Left cardiac atrium (tissue), 4 donors: ENCODE data around the gene RMDN2. TPM values are rescaled to one million over a fixed set of nuclear protein-coding genes. Genes with fewer than 3 reads are reported as not detected.
A peak's percentile ranks its signal among the peaks of the same experiment; 100 is the strongest.

Experiments used
- ATAC-seq, 2 donors: fragments of 200-7000 bp; cut with Tn5 transposase; one replicate each; pipeline ENCODE4 v1.9.1; 2020; ENCODE audit warnings: mild to moderate bottlenecking in 2 of 2, moderate library complexity in 2 of 2
- DNase-seq: peaks from one replicate; pipeline ENCODE4 v3.0.0-alpha.2; 2020
- intact Hi-C, 2 donors: fragments of 100-400 bp; cut with DNase I; formaldehyde crosslinking; loops; one replicate each; pipeline versions ENCODE4 v1.14.1 to v1.15.1; 2022 to 2023
- long read RNA-seq: library from polyadenylated mRNA; unstranded; transcript quantifications from one replicate; pipeline ENCODE4 v2.0.0, GENCODE V29; 2021
- total RNA-seq, 2 donors: library from RNA; stranded (reverse); fragmentation: NEBNext Ultra II Directional; extraction: Animal tissue kit (Norgen Biotek cat#: 25700); gene quantifications; one replicate each; pipeline ENCODE4 v1.2.1, GENCODE V29; 2021
- donor health status: DM: no; HTN: yes; CAD: no.
- donor health status: DM: no; HTN: yes; CAD: no; lungs with severe emphysema.
- donor health status: DM: yes; HTN: yes; CAD: no.
- donor health status: Dilated cardiomyopathy.

The RMDN2 gene
- 1 to 10 TPM; 4.6 to 5.8 TPM for total RNA-seq
- long read RNA-seq, partial matches to known transcripts, result 0 of 1 reads
- long read RNA-seq, other reads (novel, unspliced or antisense), result 0 of 1 reads

- DNase-seq, result peak; percentile 94
- ATAC-seq, result peak; percentile 98 to 99
- intact Hi-C loops, result no loop called here
These were observed at the start of gene RMDN2 for GRCh38 chr2:37925063-37925897. Gene RMDN2, plus strand, starts transcription at chr2:37925287. Its CDS starts 3,991 bp downstream, at chr2:37929278.

- ATAC-seq, result peak in 1 of 2 donors; percentile 5
- intact Hi-C loops, result loop anchor here (5.0 to 10.0 kb wide), 5 partner anchors 43 to 483 kb away; no protein-coding TSS in a partner anchor
- DNase-seq, result no peak
These were observed 49.6 kb upstream of the RMDN2 start for GRCh38 chr2:37875403-37875906.

- DNase-seq (no peak), ATAC-seq (no peak)
- intact Hi-C loops, result loop anchor here (2.0 to 10.0 kb wide), 6 partner anchors 44 to 484 kb away; no protein-coding TSS in a partner anchor
These were observed 48.9 kb upstream of the RMDN2 start for GRCh38 chr2:37876227-37876626.

GRCh38 chr2:37877457-37878315 lies 47.4 kb upstream of the RMDN2 start:
- ATAC-seq (peak; percentile 68 to 77), DNase-seq (no peak)
- intact Hi-C loops, result loop anchor here (2.0 to 10.0 kb wide), 6 partner anchors 45 to 485 kb away; no protein-coding TSS in a partner anchor

GRCh38 chr2:37878536-37878935 lies 46.6 kb upstream of the RMDN2 start:
- DNase-seq (no peak), ATAC-seq (no peak)
- intact Hi-C loops, result loop anchor here (5.0 to 10.0 kb wide), 5 partner anchors 46 to 486 kb away; no protein-coding TSS in a partner anchor

- ATAC-seq, result no peak
These were observed 44.5 kb upstream of the RMDN2 start for GRCh38 chr2:37880551-37880950.

GRCh38 chr2:37881397-37881796 lies 43.7 kb upstream of the RMDN2 start:
- ATAC-seq, result no peak
- DNase-seq, result no peak
- intact Hi-C loops, result no loop called here

More at GRCh38 chr2:37880551-37880950, 44.5 kb upstream of the RMDN2 start:
- DNase-seq, result no peak
- intact Hi-C loops, result no loop called here

- DNase-seq (no peak), ATAC-seq (no peak)
- intact Hi-C loops, result no loop called here
These were observed 43.1 kb upstream of the RMDN2 start for GRCh38 chr2:37882036-37882435.

- DNase-seq (no peak), ATAC-seq (no peak)
- intact Hi-C loops, result no loop called here
These were observed 41.6 kb upstream of the RMDN2 start for GRCh38 chr2:37883518-37883917.

GRCh38 chr2:37885329-37885993 lies 39.6 kb upstream of the RMDN2 start:
- no peak for DNase-seq
- intact Hi-C loops, result no loop called here
- no peak for ATAC-seq

- intact Hi-C loops, result no loop called here
- no peak for ATAC-seq
These were observed 38.3 kb upstream of the RMDN2 start for GRCh38 chr2:37886745-37887144.

GRCh38 chr2:37887286-37887685 lies 37.8 kb upstream of the RMDN2 start:
- intact Hi-C loops, result no loop called here
- DNase-seq, result no peak
- ATAC-seq, result no peak

More at GRCh38 chr2:37886745-37887144, 38.3 kb upstream of the RMDN2 start:
- no peak for DNase-seq

- DNase-seq (peak; percentile 73), ATAC-seq (peak; percentile 86 to 87)
- intact Hi-C loops, result loop anchor here in 1 of 2 donors (10.0 kb wide), 1 partner anchor 384 kb away; no protein-coding TSS in a partner anchor
These were observed 34.1 kb upstream of the RMDN2 start for GRCh38 chr2:37890893-37891495.

- DNase-seq (no peak), ATAC-seq (no peak)
- intact Hi-C loops, result loop anchor here in 1 of 2 donors (10.0 kb wide), 1 partner anchor 383 kb away; no protein-coding TSS in a partner anchor
These were observed 33.1 kb upstream of the RMDN2 start for GRCh38 chr2:37891846-37892435.

GRCh38 chr2:37892436-37893114 lies 32.5 kb upstream of the RMDN2 start:
- ATAC-seq, result peak in 1 of 2 donors; percentile 8
- intact Hi-C loops, result loop anchor here in 1 of 2 donors (10.0 kb wide), 1 partner anchor 382 kb away; no protein-coding TSS in a partner anchor
- DNase-seq, result no peak

- intact Hi-C loops, result loop anchor here in 1 of 2 donors (10.0 kb wide), 1 partner anchor 381 kb away; no protein-coding TSS in a partner anchor
- DNase-seq (no peak), ATAC-seq (no peak)
These were observed 31.8 kb upstream of the RMDN2 start for GRCh38 chr2:37893327-37893726.

GRCh38 chr2:37894047-37894446 lies 31.0 kb upstream of the RMDN2 start:
- intact Hi-C loops, result loop anchor here in 1 of 2 donors (10.0 kb wide), 1 partner anchor 381 kb away; no protein-coding TSS in a partner anchor
- DNase-seq (no peak), ATAC-seq (no peak)
